H1 (cell line): ENCODE measurements around the gene RNU4-1. TPM values are rescaled to one million over a fixed set of nuclear protein-coding genes. Genes with fewer than 3 reads are reported as not detected.

Experiments
- CTCF ChIA-PET: fragments of 300-600 bp; sonication (Branson Sonifier 250); formaldehyde crosslinking; loops from one replicate; lab custom pipeline; 2021; ENCODE audit not compliant: partially characterized antibody; lab: Charles Lee
- POLR2A ChIA-PET: fragments of 300-600 bp; sonication (Branson Sonifier 250); formaldehyde crosslinking; loops from one replicate; lab custom pipeline; 2021; ENCODE audit warnings: inconsistent platforms; ENCODE audit not compliant: partially characterized antibody; lab: Charles Lee
- DNase-seq, 2 experiments: peaks; one replicate each; pipeline versions ENCODE4 v3.0.0 to v3.0.0-alpha.2; 2010 to 2022; ENCODE audit warnings: low spot score in 2 of 2, low read depth in 1 of 2, mixed read lengths in 1 of 2
- FAIRE-seq: peaks from 2 replicates; lab custom pipeline; 2011; peaks lifted over from hg19 to GRCh38; lab: Jason Lieb, UNC
- H2AFZ ChIP-seq: 2 replicates; pipeline ENCODE4 v1.8.1; 2012; ENCODE audit warnings: low read length, inconsistent platforms
- H2AK5ac ChIP-seq: 2 replicates; pipeline ENCODE4 v1.6.1; 2013; ENCODE audit warnings: low read depth, low read length
- H2BK120ac ChIP-seq: replicated peaks from 2 replicates; pipeline ENCODE3; 2013; ENCODE audit warnings: low read depth, low read length, inconsistent platforms
- H2BK12ac ChIP-seq: 2 replicates; pipeline ENCODE4 v1.6.1; 2013; ENCODE audit warnings: low read depth, low read length
- H2BK15ac ChIP-seq: 2 replicates; pipeline ENCODE4 v1.6.1; 2013; ENCODE audit warnings: low read length
- H2BK20ac ChIP-seq: 2 replicates; pipeline ENCODE4 v1.6.1; 2013; ENCODE audit warnings: low read length
- H2BK5ac ChIP-seq: 2 replicates; pipeline ENCODE4 v1.6.1; 2013; ENCODE audit warnings: low read depth, low read length
- H3K14ac ChIP-seq: 2 replicates; pipeline ENCODE4 v1.6.1; 2013; ENCODE audit warnings: inconsistent platforms; ENCODE audit not compliant: insufficient read length
- H3K18ac ChIP-seq: 2 replicates; pipeline ENCODE4 v1.6.1; 2013; ENCODE audit warnings: low read length; ENCODE audit errors: extremely low read depth
- H3K23ac ChIP-seq: 2 replicates; pipeline ENCODE4 v1.6.1; 2013; ENCODE audit warnings: inconsistent platforms; ENCODE audit not compliant: insufficient read length
- H3K23me2 ChIP-seq: 2 replicates; pipeline ENCODE4 v1.6.1; 2013; ENCODE audit warnings: low read depth, low read length
- H3K27ac ChIP-seq: 2 replicates; pipeline ENCODE4 v1.6.1; 2011; ENCODE audit warnings: low read depth, low read length, inconsistent platforms
- H3K27me3 ChIP-seq, 4 experiments: replicated peaks in 1 of 4; 1 replicate in 1 of 4; 2 replicates in 3 of 4; pipeline versions ENCODE4 v1.6.1 to v1.8.1; 2011 to 2013; ENCODE audit warnings: low read length in 3 of 4, mild to moderate bottlenecking in 3 of 4, inconsistent platforms in 2 of 4, mixed read lengths in 2 of 4, moderate library complexity in 1 of 4; ENCODE audit not compliant: control insufficient read depth in 3 of 4, insufficient read depth in 3 of 4; ENCODE audit errors: extremely low read depth in 1 of 4
- H3K36me3 ChIP-seq, 4 experiments: 2 replicates each; pipeline versions ENCODE4 v1.6.1 to v1.8.1; 2011 to 2013; ENCODE audit warnings: mild to moderate bottlenecking in 4 of 4, low read length in 3 of 4, moderate library complexity in 2 of 4, control low read depth in 1 of 4, inconsistent platforms in 1 of 4; ENCODE audit not compliant: insufficient read depth in 4 of 4, control insufficient read depth in 2 of 4
- H3K4ac ChIP-seq: replicated peaks from 2 replicates; pipeline ENCODE3; 2013; ENCODE audit warnings: low read length, low read depth, mixed read lengths, inconsistent platforms; ENCODE audit not compliant: insufficient read length
- H3K4me1 ChIP-seq, 4 experiments: replicated peaks in 1 of 4; 1 replicate in 1 of 4; 2 replicates in 3 of 4; pipeline versions ENCODE4 v1.6.1 to v1.8.1; 2011 to 2013; ENCODE audit warnings: low read length in 3 of 4, inconsistent platforms in 2 of 4, mixed read lengths in 1 of 4; ENCODE audit not compliant: insufficient read depth in 4 of 4, control insufficient read depth in 3 of 4
- H3K4me2 ChIP-seq, 2 experiments: 2 replicates each; pipeline versions ENCODE4 v1.6.1 to v1.8.1; 2011 to 2013; ENCODE audit warnings: low read depth in 2 of 2, low read length in 2 of 2, control low read depth in 1 of 2, inconsistent platforms in 1 of 2, mild to moderate bottlenecking in 1 of 2; ENCODE audit not compliant: insufficient read depth in 1 of 2
- H3K4me3 ChIP-seq, 4 experiments: fragments of 200-600, 300-600 bp in 1 of 4; sonication (generic), shearing (Covaris generic), sonication (Bioruptor Twin) in 1 of 4; 2 replicates each; pipeline versions ENCODE4 v1.5.1 to v1.8.1; 2011 to 2016; ENCODE audit warnings: low read length in 4 of 4, low read depth in 3 of 4, control low read depth in 2 of 4, inconsistent platforms in 2 of 4, mild to moderate bottlenecking in 2 of 4, mixed read lengths in 1 of 4, moderate library complexity in 1 of 4; ENCODE audit not compliant: insufficient read depth in 2 of 4; ENCODE audit errors: extremely low read depth in 1 of 4
- H3K56ac ChIP-seq: replicated peaks from 2 replicates; pipeline ENCODE3; 2013; ENCODE audit warnings: low read depth, mild to moderate bottlenecking, mixed read lengths, low read length, inconsistent platforms; ENCODE audit not compliant: insufficient read length
- H3K79me1 ChIP-seq: 2 replicates; pipeline ENCODE4 v1.6.1; 2013; ENCODE audit warnings: low read depth, low read length, control low read depth
- H3K79me2 ChIP-seq, 2 experiments: 2 replicates each; pipeline versions ENCODE4 v1.6.1 to v1.8.1; 2012 to 2013; ENCODE audit warnings: low read length in 2 of 2, mild to moderate bottlenecking in 2 of 2, inconsistent platforms in 1 of 2; ENCODE audit not compliant: insufficient read depth in 2 of 2, control insufficient read depth in 1 of 2
- H3K9ac ChIP-seq, 4 experiments: replicated peaks in 1 of 4; 1 replicate in 1 of 4; 2 replicates in 3 of 4; pipeline versions ENCODE4 v1.6.1 to v1.8.1; 2011 to 2013; ENCODE audit warnings: low read depth in 3 of 4, low read length in 3 of 4, control low read depth in 2 of 4, mild to moderate bottlenecking in 2 of 4, moderate library complexity in 2 of 4, inconsistent platforms in 1 of 4; ENCODE audit errors: extremely low read depth in 1 of 4
- H3K9me3 ChIP-seq, 2 experiments: 2 replicates each; pipeline versions ENCODE4 v1.6.1 to v1.8.1; 2012 to 2013; ENCODE audit warnings: mild to moderate bottlenecking in 2 of 2, moderate library complexity in 2 of 2, control low read depth in 1 of 2, inconsistent platforms in 1 of 2, low read depth in 1 of 2, low read length in 1 of 2, mixed read lengths in 1 of 2; ENCODE audit not compliant: insufficient read depth in 2 of 2
- H4K20me1 ChIP-seq, 2 experiments: replicated peaks in 1 of 2; 2 replicates each; pipeline versions ENCODE3 to v1.8.1; 2011 to 2013; ENCODE audit warnings: inconsistent platforms in 2 of 2, low read length in 2 of 2, mild to moderate bottlenecking in 1 of 2; ENCODE audit not compliant: insufficient read depth in 2 of 2, control insufficient read depth in 1 of 2
- H4K5ac ChIP-seq: 2 replicates; pipeline ENCODE4 v1.6.1; 2013; ENCODE audit warnings: low read length, low read depth, mixed read lengths, inconsistent platforms; ENCODE audit not compliant: insufficient read length
- H4K8ac ChIP-seq: 2 replicates; pipeline ENCODE4 v1.8.0; 2013; ENCODE audit warnings: mild to moderate bottlenecking, moderate library complexity, low read length, inconsistent platforms; ENCODE audit not compliant: insufficient read depth; ENCODE audit errors: extremely low read depth
- H4K91ac ChIP-seq: replicated peaks from 2 replicates; pipeline ENCODE3; 2013; ENCODE audit warnings: low read length, mixed read lengths, inconsistent platforms; ENCODE audit not compliant: insufficient read length
- WGBS, 2 experiments: shearing (Covaris generic) in 1 of 2; methylation state at CpG; one replicate each; pipeline versions ENCODE4 v1.1.6 to v1.1.7; 2013 to 2015; ENCODE audit warnings: low lambda C conversion rate in 2 of 2, mixed read lengths in 2 of 2, inconsistent platforms in 1 of 2, low coverage in 1 of 2, missing lambda C conversion rate in 1 of 2; ENCODE audit not compliant: insufficient replicate concordance in 2 of 2, insufficient coverage in 1 of 2, insufficient read length in 1 of 2; ENCODE audit errors: extremely low coverage in 1 of 2, missing lambda C conversion rate in 1 of 2; 5-methylcytosine and 5-hydroxymethylcytosine counted together
- polyA plus RNA-seq, 7 experiments: library from polyadenylated mRNA; depleted of rRNA in 3 of 7; stranded (reverse) in 5 of 7; unstranded in 2 of 7; fragments of >200 nt in 5 of 7; fragments of 200-250 nt in 2 of 7; gene quantifications; 1 replicate in 5 of 7; 2 replicates in 1 of 7; 4 replicates in 1 of 7; pipeline versions ENCODE4 v1.2.1 to v1.2.3, GENCODE V29; 2011 to 2013; ENCODE audit warnings: missing spikeins in 2 of 7, mixed read lengths in 2 of 7
- total RNA-seq: library from RNA; stranded (reverse); fragmentation: NEBNext Ultra II Directional; extraction: Animal tissue kit (Norgen Biotek cat#: 25700); gene quantifications from 2 replicates; pipeline ENCODE4 v1.2.1, GENCODE V29; 2021

The RNU4-1 gene
- total and polyA plus RNA-seq, 2 of the 8 experiments (the other 6 are each of a cell fraction or from before 2014, with no cell fraction given): under 0.01 to 1,424 TPM

DNA sequence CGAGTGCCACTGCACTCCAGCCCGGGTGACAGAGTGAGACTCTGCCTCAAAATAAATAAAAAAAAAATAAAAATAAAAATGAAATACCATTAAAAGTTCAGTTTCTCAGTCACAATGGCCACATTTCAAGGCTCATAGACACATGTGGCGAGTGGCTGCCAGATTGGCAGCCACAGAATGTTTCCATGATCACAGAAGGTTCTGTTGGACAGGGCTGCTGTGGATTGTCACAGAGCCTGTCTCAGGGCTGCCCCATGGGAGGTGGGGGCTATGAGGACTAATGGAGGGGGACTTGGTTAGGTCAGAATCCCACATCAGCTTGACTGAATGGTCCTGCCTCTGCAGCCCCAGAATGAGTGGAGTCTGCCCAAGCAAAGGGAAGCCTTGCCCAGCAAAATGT is 38.4 kb upstream of the RNU4-1 start:
- Histone ChIP-seq H2BK15ac (no peak overlapping the region), H2AFZ (no peak overlapping the region; the same call in 1 of the 2 replicates), H4K20me1 (no peaks in the 10 kb centered on the region), H3K36me3 (no peaks in the 10 kb centered on the region), H4K8ac (no peak overlapping the region), H3K4me2 (no peak overlapping the region), H3K79me1 (no peaks in the 10 kb centered on the region), H3K4me3 (no peak overlapping the region), H3K27ac (no peak overlapping the region), H3K79me2 (no peaks in the 10 kb centered on the region), H3K18ac (no peak overlapping the region), H4K5ac (no peak overlapping the region), H2BK5ac (no peak overlapping the region), H3K56ac (no peak overlapping the region), H3K14ac (no peak overlapping the region), H3K9ac (no peak overlapping the region), H2BK12ac (no peak overlapping the region), H3K9me3 (peaks cover 0 to 3% of the 10 kb centered on the region in 2 experiments; a peak in 1 of 4 replicates), H3K23ac (no peak overlapping the region), H3K23me2 (peaks cover 2% of the 10 kb centered on the region; the same call in 1 of the 2 replicates), H2BK20ac (no peak overlapping the region), H4K91ac (no peak overlapping the region), H2BK120ac (no peak overlapping the region), H3K27me3 (no peaks in the 10 kb centered on the region; a peak in 1 of 7 replicates), H2AK5ac (no peak overlapping the region), H3K4ac (no peak overlapping the region), H3K4me1 (no peaks in the 10 kb centered on the region)
- WGBS, 2 experiments: 89% methylated on average over 3 of the region's 3 CpGs; no CpG with 5 or more reads in 1 of the 2 experiments
- FAIRE-seq (no peak), DNase-seq (no peak)
- ChIA-PET POLR2A (interaction anchor here (0.6 to 1.9 kb wide), 2 partner anchors 18 to 40 kb away, joined by 3 to 7 read pairs; partner anchors contain the start of gene RNU4-2), CTCF (interaction anchor here (1.2 to 2.3 kb wide), 2 partner anchors 103 to 125 kb away, joined by 3 to 8 read pairs; no protein-coding TSS in a partner anchor)
